HepG2 (cell line): ENCODE results near the gene DHX16. TPM values are rescaled to one million over a fixed set of nuclear protein-coding genes. Genes with fewer than 3 reads are reported as not detected.

ENCODE experiments used
- DPF2 ChIP-seq: sonication (generic); formaldehyde crosslinking; IDR thresholded peaks from 2 replicates; pipeline ENCODE4 v1.4.0; 2020; ENCODE audit warnings: mild to moderate bottlenecking, low read depth, missing genetic modification reagents, borderline replicate concordance
- FOXK1 ChIP-seq: sonication (generic); formaldehyde crosslinking; IDR thresholded peaks from 2 replicates; pipeline ENCODE4 v1.4.0; 2020; ENCODE audit warnings: low read depth, missing genetic modification reagents, borderline replicate concordance
- KMT2A ChIP-seq: sonication (generic); formaldehyde crosslinking; IDR thresholded peaks from 2 replicates; pipeline ENCODE4 v1.4.0; 2020; ENCODE audit warnings: missing genetic modification reagents
- MAFK ChIP-seq, 2 experiments: IDR thresholded peaks in 1 of 2; conservative IDR thresholded peaks in 1 of 2; 2 replicates each; pipeline ENCODE4 v1.6.1; 2011; ENCODE audit warnings: improper control_type of control experiment in 2 of 2, low read length in 2 of 2
- RFX3 ChIP-seq: IDR thresholded peaks from 2 replicates; pipeline ENCODE4 v1.6.1; 2016; ENCODE audit warnings: missing biosample characterization, missing genetic modification reagents
- SSRP1 ChIP-seq: IDR thresholded peaks from 2 replicates; pipeline ENCODE4 v1.6.1; 2016; ENCODE audit warnings: control low read depth
- TCF7L2 ChIP-seq: IDR thresholded peaks from 2 replicates; pipeline ENCODE4 v1.6.1; 2011; ENCODE audit warnings: mild to moderate bottlenecking, low read depth, low read length, moderate library complexity
- ZBTB49 ChIP-seq: sonication (generic); formaldehyde crosslinking; IDR thresholded peaks from 2 replicates; pipeline ENCODE4 v1.4.0; 2020; ENCODE audit warnings: missing genetic modification reagents, borderline replicate concordance
- ZFY ChIP-seq: sonication (generic); formaldehyde crosslinking; IDR thresholded peaks from 2 replicates; pipeline ENCODE4 v1.4.0; 2020; ENCODE audit warnings: missing genetic modification reagents
- ZMAT3 ChIP-seq: sonication (generic); formaldehyde crosslinking; conservative IDR thresholded peaks from 2 replicates; pipeline ENCODE4 v1.7.0; 2021; ENCODE audit warnings: missing genetic modification reagents
- ZNF136 ChIP-seq: sonication (generic); formaldehyde crosslinking; IDR thresholded peaks from 2 replicates; pipeline ENCODE4 v1.8.1; 2022; ENCODE audit warnings: low read depth, mild to moderate bottlenecking, moderate library complexity, missing genetic modification reagents
- ZNF282 ChIP-seq: fragments of 450-650 bp; IDR thresholded peaks from 2 replicates; pipeline ENCODE4 v1.6.1; 2018; ENCODE audit not compliant: partially characterized antibody
- ZNF337 ChIP-seq: sonication (generic); formaldehyde crosslinking; IDR thresholded peaks from 2 replicates; pipeline ENCODE4 v1.5.1; 2020; ENCODE audit warnings: missing genetic modification reagents, low read depth, mild to moderate bottlenecking, borderline replicate concordance
- ZNF33A ChIP-seq: sonication (generic); formaldehyde crosslinking; IDR thresholded peaks from 2 replicates; pipeline ENCODE4 v1.5.1; 2020; ENCODE audit warnings: missing genetic modification reagents, mild to moderate bottlenecking, moderate library complexity, borderline replicate concordance
- ZNF343 ChIP-seq: sonication (generic); formaldehyde crosslinking; IDR thresholded peaks from 2 replicates; pipeline ENCODE4 v1.4.0; 2020; ENCODE audit warnings: mild to moderate bottlenecking, missing genetic modification reagents
- ZNF354B ChIP-seq: sonication (generic); formaldehyde crosslinking; IDR thresholded peaks from 2 replicates; pipeline ENCODE4 v1.8.0; 2022; ENCODE audit warnings: mild to moderate bottlenecking, missing genetic modification reagents
- ZNF713 ChIP-seq: sonication (generic); formaldehyde crosslinking; IDR thresholded peaks from 2 replicates; pipeline ENCODE4 v1.4.0; 2020; ENCODE audit warnings: mild to moderate bottlenecking, missing genetic modification reagents
- ZNF777 ChIP-seq: sonication (generic); formaldehyde crosslinking; IDR thresholded peaks from 2 replicates; pipeline ENCODE4 v1.4.0; 2020; ENCODE audit warnings: missing genetic modification reagents
- ZSCAN31 ChIP-seq: sonication (generic); formaldehyde crosslinking; IDR thresholded peaks from 2 replicates; pipeline ENCODE4 v1.5.0; 2020; ENCODE audit warnings: low read depth, mild to moderate bottlenecking, missing genetic modification reagents
- polyA plus RNA-seq, 8 experiments: library from polyadenylated mRNA; depleted of rRNA in 3 of 8; stranded (reverse) in 7 of 8; unstranded in 1 of 8; fragments of >200 nt; fragmentation: Illumina TruSeq in 4 of 8; extraction: Trizol in 4 of 8; gene quantifications; 2 replicates each; pipeline versions ENCODE4 v1.2.1 to v1.2.3, GENCODE V29; 2011 to 2016; ENCODE audit warnings: low read depth in 4 of 8, missing spikeins in 1 of 8, mixed read lengths in 1 of 8; ENCODE audit not compliant: insufficient read depth in 1 of 8
- total RNA-seq, 5 experiments: library from RNA; depleted of rRNA; stranded (reverse); fragments of >200 nt; fragmentation: Illumina TruSeq; extraction: Trizol; gene quantifications; 2 replicates each; pipeline ENCODE4 v1.2.3, GENCODE V29; 2016; ENCODE audit warnings: low read depth in 1 of 5
- TF ChIP-seq, protein P1 (sequence below): sonication (generic); formaldehyde crosslinking; IDR thresholded peaks from 2 replicates; pipeline ENCODE4 v1.4.0; 2020; ENCODE audit warnings: mild to moderate bottlenecking, missing genetic modification reagents
- TF ChIP-seq, protein P2 (sequence below): sonication (generic); formaldehyde crosslinking; IDR thresholded peaks from 2 replicates; pipeline ENCODE4 v1.9.0; 2021; ENCODE audit warnings: missing genetic modification reagents, mild to moderate bottlenecking, borderline replicate concordance

The DHX16 gene
- total and polyA plus RNA-seq, 2 of the 13 experiments (the other 11 are each of a cell fraction or from before 2014, with no cell fraction given): 57.0 to 58.5 TPM

- TF ChIP-seq, protein P1, sequence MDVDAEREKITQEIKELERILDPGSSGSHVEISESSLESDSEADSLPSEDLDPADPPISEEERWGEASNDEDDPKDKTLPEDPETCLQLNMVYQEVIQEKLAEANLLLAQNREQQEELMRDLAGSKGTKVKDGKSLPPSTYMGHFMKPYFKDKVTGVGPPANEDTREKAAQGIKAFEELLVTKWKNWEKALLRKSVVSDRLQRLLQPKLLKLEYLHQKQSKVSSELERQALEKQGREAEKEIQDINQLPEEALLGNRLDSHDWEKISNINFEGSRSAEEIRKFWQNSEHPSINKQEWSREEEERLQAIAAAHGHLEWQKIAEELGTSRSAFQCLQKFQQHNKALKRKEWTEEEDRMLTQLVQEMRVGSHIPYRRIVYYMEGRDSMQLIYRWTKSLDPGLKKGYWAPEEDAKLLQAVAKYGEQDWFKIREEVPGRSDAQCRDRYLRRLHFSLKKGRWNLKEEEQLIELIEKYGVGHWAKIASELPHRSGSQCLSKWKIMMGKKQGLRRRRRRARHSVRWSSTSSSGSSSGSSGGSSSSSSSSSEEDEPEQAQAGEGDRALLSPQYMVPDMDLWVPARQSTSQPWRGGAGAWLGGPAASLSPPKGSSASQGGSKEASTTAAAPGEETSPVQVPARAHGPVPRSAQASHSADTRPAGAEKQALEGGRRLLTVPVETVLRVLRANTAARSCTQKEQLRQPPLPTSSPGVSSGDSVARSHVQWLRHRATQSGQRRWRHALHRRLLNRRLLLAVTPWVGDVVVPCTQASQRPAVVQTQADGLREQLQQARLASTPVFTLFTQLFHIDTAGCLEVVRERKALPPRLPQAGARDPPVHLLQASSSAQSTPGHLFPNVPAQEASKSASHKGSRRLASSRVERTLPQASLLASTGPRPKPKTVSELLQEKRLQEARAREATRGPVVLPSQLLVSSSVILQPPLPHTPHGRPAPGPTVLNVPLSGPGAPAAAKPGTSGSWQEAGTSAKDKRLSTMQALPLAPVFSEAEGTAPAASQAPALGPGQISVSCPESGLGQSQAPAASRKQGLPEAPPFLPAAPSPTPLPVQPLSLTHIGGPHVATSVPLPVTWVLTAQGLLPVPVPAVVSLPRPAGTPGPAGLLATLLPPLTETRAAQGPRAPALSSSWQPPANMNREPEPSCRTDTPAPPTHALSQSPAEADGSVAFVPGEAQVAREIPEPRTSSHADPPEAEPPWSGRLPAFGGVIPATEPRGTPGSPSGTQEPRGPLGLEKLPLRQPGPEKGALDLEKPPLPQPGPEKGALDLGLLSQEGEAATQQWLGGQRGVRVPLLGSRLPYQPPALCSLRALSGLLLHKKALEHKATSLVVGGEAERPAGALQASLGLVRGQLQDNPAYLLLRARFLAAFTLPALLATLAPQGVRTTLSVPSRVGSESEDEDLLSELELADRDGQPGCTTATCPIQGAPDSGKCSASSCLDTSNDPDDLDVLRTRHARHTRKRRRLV (CRISPR knock-in tag): 0 out of 2 replicates have a peak, but pooled peaks have one; percentile 30
- TF ChIP-seq MAFK (conservative IDR thresholded peaks at IDR 0.05 in 1 of 2, IDR thresholded peaks at IDR 0.05 in 1 of 2; ENCODE audit: low read length in 2 of 2) (no peak), ZNF777 (CRISPR knock-in tag) (peak; percentile 82), ZNF343 (CRISPR knock-in tag) (peak; percentile 94), FOXK1 (CRISPR knock-in tag) (peak; percentile 70; the same call in 1 of the 2 replicates), ZNF713 (CRISPR knock-in tag) (peak; percentile 87; the same call in 1 of the 2 replicates), ZSCAN31 (CRISPR knock-in tag) (peak; percentile 97), ZBTB49 (no peak), KMT2A (peak; percentile 47; the same call in 1 of the 2 replicates), ZNF136 (CRISPR knock-in tag) (peak; percentile 98), ZNF337 (peak; percentile 98; the same call in 1 of the 2 replicates), TCF7L2 (no peak), DPF2 (peak; percentile 64; the same call in 1 of the 2 replicates), RFX3 (CRISPR knock-in tag) (no peak), ZMAT3 (peak; percentile 87; the same call in 1 of the 2 replicates), ZFY (CRISPR knock-in tag) (peak; percentile 97), ZNF33A (CRISPR knock-in tag) (no peak), ZNF282 (no peak), SSRP1 (CRISPR knock-in tag) (no peak), ZNF354B (CRISPR knock-in tag) (no peak)
- TF ChIP-seq, protein P2, sequence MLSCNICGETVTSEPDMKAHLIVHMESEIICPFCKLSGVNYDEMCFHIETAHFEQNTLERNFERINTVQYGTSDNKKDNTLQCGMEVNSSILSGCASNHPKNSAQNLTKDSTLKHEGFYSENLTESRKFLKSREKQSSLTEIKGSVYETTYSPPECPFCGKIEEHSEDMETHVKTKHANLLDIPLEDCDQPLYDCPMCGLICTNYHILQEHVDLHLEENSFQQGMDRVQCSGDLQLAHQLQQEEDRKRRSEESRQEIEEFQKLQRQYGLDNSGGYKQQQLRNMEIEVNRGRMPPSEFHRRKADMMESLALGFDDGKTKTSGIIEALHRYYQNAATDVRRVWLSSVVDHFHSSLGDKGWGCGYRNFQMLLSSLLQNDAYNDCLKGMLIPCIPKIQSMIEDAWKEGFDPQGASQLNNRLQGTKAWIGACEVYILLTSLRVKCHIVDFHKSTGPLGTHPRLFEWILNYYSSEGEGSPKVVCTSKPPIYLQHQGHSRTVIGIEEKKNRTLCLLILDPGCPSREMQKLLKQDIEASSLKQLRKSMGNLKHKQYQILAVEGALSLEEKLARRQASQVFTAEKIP: no peak
Measured at GRCh38 chr6:30647242-30648116, 25.3 kb downstream of the DHX16 start (continued).
